Measurements from ENCODE around the gene MSI2.

DNA sequence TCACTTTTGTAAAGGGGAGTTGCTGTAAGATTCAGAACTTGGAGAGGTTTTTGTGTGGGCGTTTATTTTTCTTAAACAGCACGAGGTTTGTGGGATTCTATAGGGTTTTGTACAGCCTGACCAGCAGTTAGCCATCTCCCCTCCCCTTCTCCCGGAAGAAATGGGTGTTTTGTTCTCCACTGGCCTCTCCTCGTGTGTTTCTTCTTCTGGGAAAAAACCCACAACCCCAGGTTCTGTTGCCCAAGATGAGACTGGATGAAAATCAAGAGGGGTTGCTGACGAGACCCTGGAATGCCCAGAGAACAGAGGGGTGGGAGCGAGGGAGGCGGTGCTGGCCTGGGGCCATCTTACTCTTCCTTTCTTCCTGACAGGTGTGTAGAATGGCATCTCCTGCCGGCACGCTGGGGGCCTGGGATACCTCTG is 186.1 kb downstream of the MSI2 start:
- TF ChIP-seq, protein P1, sequence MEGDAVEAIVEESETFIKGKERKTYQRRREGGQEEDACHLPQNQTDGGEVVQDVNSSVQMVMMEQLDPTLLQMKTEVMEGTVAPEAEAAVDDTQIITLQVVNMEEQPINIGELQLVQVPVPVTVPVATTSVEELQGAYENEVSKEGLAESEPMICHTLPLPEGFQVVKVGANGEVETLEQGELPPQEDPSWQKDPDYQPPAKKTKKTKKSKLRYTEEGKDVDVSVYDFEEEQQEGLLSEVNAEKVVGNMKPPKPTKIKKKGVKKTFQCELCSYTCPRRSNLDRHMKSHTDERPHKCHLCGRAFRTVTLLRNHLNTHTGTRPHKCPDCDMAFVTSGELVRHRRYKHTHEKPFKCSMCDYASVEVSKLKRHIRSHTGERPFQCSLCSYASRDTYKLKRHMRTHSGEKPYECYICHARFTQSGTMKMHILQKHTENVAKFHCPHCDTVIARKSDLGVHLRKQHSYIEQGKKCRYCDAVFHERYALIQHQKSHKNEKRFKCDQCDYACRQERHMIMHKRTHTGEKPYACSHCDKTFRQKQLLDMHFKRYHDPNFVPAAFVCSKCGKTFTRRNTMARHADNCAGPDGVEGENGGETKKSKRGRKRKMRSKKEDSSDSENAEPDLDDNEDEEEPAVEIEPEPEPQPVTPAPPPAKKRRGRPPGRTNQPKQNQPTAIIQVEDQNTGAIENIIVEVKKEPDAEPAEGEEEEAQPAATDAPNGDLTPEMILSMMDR (IDR thresholded peaks at IDR 0.05): no peak
- TF ChIP-seq TAF1 (IDR thresholded peaks at IDR 0.05; ENCODE audit: borderline replicate concordance, low read depth, low read length) (no peak), SMC3 (IDR thresholded peaks at IDR 0.05; ENCODE audit: low read depth, low read length) (no peak), NRF1 (IDR thresholded peaks at IDR 0.05; ENCODE audit: low read depth, low read length) (no peak)
